Measurements from ENCODE around the gene LMCD1. TPM values are rescaled to one million over a fixed set of nuclear protein-coding genes. Genes with fewer than 3 reads are reported as not detected.

The LMCD1 gene
- total RNA-seq, 1 experiment from 2014 or later, result 23.9 TPM

GRCh38 chr3:8500319-8500988 lies 1.2 kb upstream of the LMCD1 start:
- DNase-seq, result peak; percentile 64 to 65
- ChIA-PET POLR2A (interaction anchor here (0.6 to 1.7 kb wide), 11 partner anchors 10 to 612 kb away, joined by 3 to 14 read pairs (median 4); no protein-coding TSS in a partner anchor), CTCF (interaction anchor here (0.6 to 2.1 kb wide), 9 partner anchors 11 to 905 kb away, joined by 3 to 26 read pairs (median 6); no protein-coding TSS in a partner anchor)
- Histone ChIP-seq H3K9me3 (no peaks in the 10 kb centered on the region), H3K27me3 (replicated peaks; ENCODE audit: control insufficient read depth, insufficient read depth, low read length) (no peaks in the 10 kb centered on the region), H3K4me1 (peaks cover 61% of the 10 kb centered on the region), H3K36me3 (ENCODE audit: control insufficient read depth, insufficient read depth, low read length) (no peaks in the 10 kb centered on the region), H3K4me3 (ENCODE audit: low read depth, low read length) (peak overlapping the region; percentile 15; the same call in 1 of the 2 replicates)
- peaks cover 18% of the 10 kb centered on the region for H3K36me3 Mint-ChIP-seq (ENCODE audit: insufficient read depth, unreplicated experiment)
- H3K27ac Mint-ChIP-seq (ENCODE audit: unreplicated experiment), result peak overlapping the region; percentile 99
- peaks cover 42% of the 10 kb centered on the region for H3K4me1 Mint-ChIP-seq (ENCODE audit: low read depth, unreplicated experiment)
- H3K4me3 Mint-ChIP-seq (ENCODE audit: unreplicated experiment), result peak overlapping the region; percentile 94
- intact Hi-C loops (cut with micrococcal nuclease; ENCODE audit: unreplicated experiment), result loop anchor here (1.0 to 2.0 kb wide), 3 partner anchors 107 to 162 kb away; no protein-coding TSS in a partner anchor
- TF ChIP-seq CTCF (IDR thresholded peaks at IDR 0.05; ENCODE audit: insufficient read depth in 1 of 2, low read depth in 1 of 2, low read length in 1 of 2, severe bottlenecking in 1 of 2, unreplicated experiment in 1 of 2), result no peak
- no peaks in the 10 kb centered on the region for H3K9me3 Mint-ChIP-seq (ENCODE audit: unreplicated experiment)
- no TSS peak for BruUV-seq (replicated peaks)
- no peaks in the 10 kb centered on the region for H3K27me3 Mint-ChIP-seq (ENCODE audit: insufficient read depth, unreplicated experiment)

GRCh38 chr3:8500989-8501370 lies 643 bp upstream of the LMCD1 start:
- no peak for TF ChIP-seq CTCF (IDR thresholded peaks at IDR 0.05; ENCODE audit: insufficient read depth in 1 of 2, low read depth in 1 of 2, low read length in 1 of 2, severe bottlenecking in 1 of 2, unreplicated experiment in 1 of 2)
- H3K9me3 Mint-ChIP-seq (ENCODE audit: unreplicated experiment), result no peaks in the 10 kb centered on the region
- POLR2A ChIA-PET, result interaction anchor here (0.6 to 1.7 kb wide), 16 partner anchors 10 to 612 kb away, joined by 3 to 20 read pairs (median 3); no protein-coding TSS in a partner anchor
- Histone ChIP-seq H3K9me3 (no peaks in the 10 kb centered on the region), H3K4me1 (peaks cover 61% of the 10 kb centered on the region), H3K4me3 (ENCODE audit: low read depth, low read length) (peak overlapping the region; percentile 59), H3K36me3 (ENCODE audit: control insufficient read depth, insufficient read depth, low read length) (no peaks in the 10 kb centered on the region), H3K27me3 (replicated peaks; ENCODE audit: control insufficient read depth, insufficient read depth, low read length) (no peaks in the 10 kb centered on the region)
- intact Hi-C loops (cut with micrococcal nuclease; ENCODE audit: unreplicated experiment), result loop anchor here (1.0 to 2.0 kb wide), 6 partner anchors 8 to 162 kb away; no protein-coding TSS in a partner anchor
- peak overlapping the region; percentile 99 for H3K27ac Mint-ChIP-seq (ENCODE audit: unreplicated experiment)
- no peaks in the 10 kb centered on the region for H3K27me3 Mint-ChIP-seq (ENCODE audit: insufficient read depth, unreplicated experiment)
- TSS peak; percentile 76 for BruUV-seq (replicated peaks)
- H3K4me3 Mint-ChIP-seq (ENCODE audit: unreplicated experiment), result peak overlapping the region; percentile 94
- CTCF ChIA-PET, result interaction anchor here (0.6 to 2.1 kb wide), 11 partner anchors 8 to 904 kb away, joined by 3 to 26 read pairs (median 6); no protein-coding TSS in a partner anchor
- DNase-seq, result no peak
- peaks cover 18% of the 10 kb centered on the region for H3K36me3 Mint-ChIP-seq (ENCODE audit: insufficient read depth, unreplicated experiment)
- H3K4me1 Mint-ChIP-seq (ENCODE audit: low read depth, unreplicated experiment), result peaks cover 47% of the 10 kb centered on the region

DNA sequence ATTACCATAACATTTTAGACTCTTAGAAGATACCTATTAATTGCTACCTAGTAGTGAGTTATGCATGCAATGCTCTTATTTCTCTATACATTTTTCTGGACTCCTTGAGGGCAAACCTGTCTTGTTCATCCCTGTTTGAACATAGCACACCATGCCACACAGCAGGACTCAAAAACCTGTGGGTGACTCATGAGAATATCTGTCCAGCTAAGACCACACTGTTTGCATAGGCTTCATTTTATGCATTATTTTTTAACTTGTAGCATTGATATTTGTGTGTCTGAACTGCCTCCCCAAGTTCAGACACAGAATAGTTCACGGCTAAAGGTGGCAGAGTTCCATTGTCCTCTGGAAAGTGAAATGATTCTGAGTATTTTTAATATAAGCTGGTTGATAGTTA lies 1.8 kb downstream of the LMCD1 start:
- H3K9me3 Mint-ChIP-seq (ENCODE audit: unreplicated experiment), result no peaks in the 10 kb centered on the region
- no peaks in the 10 kb centered on the region for H3K36me3 ChIP-seq (ENCODE audit: control insufficient read depth, insufficient read depth, low read length)
- H3K27me3 ChIP-seq (replicated peaks; ENCODE audit: control insufficient read depth, insufficient read depth, low read length), result no peaks in the 10 kb centered on the region
- intact Hi-C loops (cut with micrococcal nuclease; ENCODE audit: unreplicated experiment), result no loop called here
- peaks cover 35% of the 10 kb centered on the region for H3K4me1 Mint-ChIP-seq (ENCODE audit: low read depth, unreplicated experiment)
- H3K4me3 Mint-ChIP-seq (ENCODE audit: unreplicated experiment), result peak overlapping the region; percentile 65
- POLR2A ChIA-PET, result no interaction called here
- no peaks in the 10 kb centered on the region for H3K9me3 ChIP-seq
- no peak overlapping the region for H3K4me3 ChIP-seq (ENCODE audit: low read depth, low read length)
- CTCF ChIA-PET, result no interaction called here
- DNase-seq, result no peak
- H3K27me3 Mint-ChIP-seq (ENCODE audit: insufficient read depth, unreplicated experiment), result no peaks in the 10 kb centered on the region
- no peak for TF ChIP-seq CTCF (IDR thresholded peaks at IDR 0.05; ENCODE audit: insufficient read depth in 1 of 2, low read depth in 1 of 2, low read length in 1 of 2, severe bottlenecking in 1 of 2, unreplicated experiment in 1 of 2)
- H3K4me1 ChIP-seq, result peaks cover 51% of the 10 kb centered on the region
- no TSS peak for BruUV-seq (replicated peaks)
- peaks cover 18% of the 10 kb centered on the region for H3K36me3 Mint-ChIP-seq (ENCODE audit: insufficient read depth, unreplicated experiment)
- peak overlapping the region; percentile 42 for H3K27ac Mint-ChIP-seq (ENCODE audit: unreplicated experiment)
